ENCODE measurements around the gene LSS. TPM values are rescaled to one million over a fixed set of nuclear protein-coding genes. Genes with fewer than 3 reads are reported as not detected.
A peak's percentile ranks its signal among the peaks of the same experiment; 100 is the strongest.

The LSS gene
- total and polyA plus RNA-seq, 2 of the 8 experiments (the other 6 are each of a cell fraction or from before 2014, with no cell fraction given) = 96.1 to 123 TPM

DNA sequence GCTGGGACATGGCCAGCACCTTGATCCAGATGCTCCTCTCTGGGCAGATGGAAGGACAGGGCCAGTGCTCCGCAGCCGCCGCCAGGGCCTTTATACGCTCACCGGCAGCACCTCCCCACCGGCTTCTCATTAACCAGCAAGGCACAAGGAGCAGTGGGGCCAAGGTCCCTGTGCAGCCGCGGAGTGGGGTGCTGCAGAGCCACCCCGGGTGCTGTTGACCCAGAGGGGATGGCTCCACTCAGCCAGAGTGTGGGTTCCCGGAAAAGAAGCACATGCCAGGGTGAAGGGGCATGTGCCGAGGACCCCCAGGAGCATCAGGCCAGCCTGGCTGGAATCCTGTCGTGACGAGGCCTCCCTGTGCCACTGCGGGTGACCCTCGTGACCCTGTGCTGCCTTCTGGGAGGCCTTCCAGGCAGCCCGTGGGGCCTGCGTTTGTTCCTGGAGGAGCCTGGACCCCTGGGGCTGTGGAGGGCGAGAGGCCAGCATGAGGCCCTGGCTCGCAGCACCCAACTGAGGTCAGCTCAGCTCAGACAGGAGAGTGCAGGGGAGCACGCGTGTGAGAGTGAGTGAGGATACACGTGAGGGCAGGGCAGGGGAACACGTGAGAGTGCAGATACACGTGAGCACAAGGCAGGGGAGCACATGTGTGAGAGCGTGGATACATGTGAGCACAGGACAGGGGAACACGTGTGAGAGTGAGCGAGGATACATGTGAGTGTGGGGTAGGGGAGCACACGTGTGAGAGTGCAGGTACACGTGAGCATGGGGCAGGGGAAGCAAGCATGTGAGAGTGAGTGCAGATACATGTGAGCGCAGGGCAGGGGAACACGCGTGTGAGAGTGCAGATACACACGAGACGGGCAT, 72.8 kb downstream of the LSS start, which contains the start of gene FTCD:
Gene FTCD, minus strand, starts transcription at position 66 of the 864 bp plus-strand sequence. Its CDS starts 56 bp downstream, at position 10.
- Histone ChIP-seq H4K20me1 (replicated peaks in 1 of 2; ENCODE audit: control insufficient read depth in 1 of 2, insufficient read depth in 2 of 2, low read length in 2 of 2) (peaks cover 0 to 4% of the 10 kb centered on the region in 2 experiments), H2BK15ac (ENCODE audit: low read length) (no peak within 1 kb of the TSS; the same call in 1 of the 2 replicates), H4K91ac (replicated peaks; ENCODE audit: insufficient read length, low read length) (peak within 1 kb of the TSS; percentile 81), H2AK5ac (ENCODE audit: low read depth, low read length) (peak within 1 kb of the TSS; percentile 97; the same call in 1 of the 2 replicates), H3K9me3 (ENCODE audit: insufficient read depth in 2 of 2, low read depth in 1 of 2, low read length in 1 of 2) (peaks cover 0 to 10% of the 10 kb centered on the region in 2 experiments; a peak in 2 of 4 replicates), H2BK120ac (replicated peaks; ENCODE audit: low read depth, low read length) (no peak within 1 kb of the TSS), H3K4me2 (ENCODE audit: insufficient read depth in 1 of 2, low read depth in 2 of 2, low read length in 2 of 2) (no peak within 1 kb of the TSS), H3K23me2 (ENCODE audit: low read depth, low read length) (no peaks in the 10 kb centered on the region), H2BK5ac (ENCODE audit: low read depth, low read length) (peak within 1 kb of the TSS; percentile 52; the same call in 1 of the 2 replicates), H3K23ac (ENCODE audit: insufficient read length) (no peak within 1 kb of the TSS), H4K5ac (ENCODE audit: insufficient read length, low read depth, low read length) (no peak within 1 kb of the TSS), H3K27ac (ENCODE audit: low read depth, low read length) (no peak within 1 kb of the TSS), H3K27me3 (replicated peaks in 1 of 4; ENCODE audit: control insufficient read depth in 3 of 4, extremely low read depth in 1 of 4, insufficient read depth in 3 of 4, low read length in 3 of 4) (no peaks in the 10 kb centered on the region), H3K79me2 (ENCODE audit: control insufficient read depth in 1 of 2, insufficient read depth in 2 of 2, low read length in 2 of 2) (no peaks in the 10 kb centered on the region), H2BK20ac (ENCODE audit: low read length) (no peak within 1 kb of the TSS), H3K36me3 (ENCODE audit: control insufficient read depth in 2 of 4, insufficient read depth in 4 of 4, low read length in 3 of 4) (peaks cover 0 to 4% (median 3%) of the 10 kb centered on the region in 4 experiments; a peak in 4 of 8 replicates), H3K14ac (ENCODE audit: insufficient read length) (no peak within 1 kb of the TSS), H3K4ac (replicated peaks; ENCODE audit: insufficient read length, low read depth, low read length) (no peak within 1 kb of the TSS), H2BK12ac (ENCODE audit: low read depth, low read length) (peak within 1 kb of the TSS; percentile 94; the same call in 1 of the 2 replicates), H3K18ac (ENCODE audit: extremely low read depth, low read length) (peak within 1 kb of the TSS; percentile 38), H3K9ac (replicated peaks in 1 of 4; ENCODE audit: extremely low read depth in 1 of 4, low read depth in 3 of 4, low read length in 3 of 4) (peak within 1 kb of the TSS in 1 of 4 experiments; percentile 15; a peak in 1 of 7 replicates), H3K56ac (replicated peaks; ENCODE audit: insufficient read length, low read depth, low read length) (no peak within 1 kb of the TSS), H3K4me3 (ENCODE audit: extremely low read depth in 1 of 4, insufficient read depth in 2 of 4, low read depth in 3 of 4, low read length in 4 of 4) (no peak within 1 kb of the TSS), H3K4me1 (replicated peaks in 1 of 4; ENCODE audit: control insufficient read depth in 3 of 4, insufficient read depth in 4 of 4, low read length in 3 of 4) (peaks cover 0 to 24% (median 14%) of the 10 kb centered on the region in 4 experiments; a peak in 5 of 7 replicates), H3K79me1 (ENCODE audit: low read depth, low read length) (no peaks in the 10 kb centered on the region; the same call in 1 of the 2 replicates), H4K8ac (ENCODE audit: extremely low read depth, insufficient read depth, low read length) (peak within 1 kb of the TSS; percentile 3), H2AFZ (ENCODE audit: low read length) (no peak within 1 kb of the TSS)
- POLR2A ChIA-PET (ENCODE audit: partially characterized antibody) = no interaction called here
- CTCF ChIA-PET (ENCODE audit: partially characterized antibody) = interaction anchor here (1.0 to 1.5 kb wide), 2 partner anchors 13 kb away, joined by 3 to 5 read pairs; no protein-coding TSS in a partner anchor
- no peak for TF ChIP-seq GABPA (IDR thresholded peaks at IDR 0.05; ENCODE audit: borderline replicate concordance, insufficient read depth, low read length)
- no peak for TF ChIP-seq JUN (IDR thresholded peaks at IDR 0.05; ENCODE audit: low read depth, low read length)
- peak in 1 of 2 experiments; percentile 46 for DNase-seq (ENCODE audit: low read depth in 1 of 2, low spot score in 2 of 2)
- 92% methylated on average over 30 of the region's 34 CpGs; no CpG with 5 or more reads in 1 of the 2 experiments for whole genome bisulfite sequencing, 2 experiments (ENCODE audit: extremely low coverage in 1 of 2, insufficient coverage in 1 of 2, insufficient read length in 1 of 2, insufficient replicate concordance in 2 of 2, low coverage in 1 of 2, low lambda C conversion rate in 2 of 2, missing lambda C conversion rate in 1 of 2)
- FAIRE-seq = no peak

Data from H1 (cell line).